Left ventricle myocardium superior (tissue), 1 donor: Measurements from ENCODE around the gene ESD. TPM values are rescaled to one million over a fixed set of nuclear protein-coding genes. Genes with fewer than 3 reads are reported as not detected.

Source experiments
- ATAC-seq: fragments of 200-7000 bp; cut with Tn5 transposase; one replicate; pipeline ENCODE4 v1.9.1; 2020; ENCODE audit warnings: mild to moderate bottlenecking, moderate library complexity
- DNase-seq: peaks from one replicate; pipeline ENCODE4 v3.0.0-alpha.2; 2020
- intact Hi-C: fragments of 100-400 bp; cut with micrococcal nuclease; formaldehyde crosslinking; loops from one replicate; pipeline ENCODE4 v1.11.0; 2022
- total RNA-seq: library from RNA; stranded (reverse); fragmentation: NEBNext Ultra II Directional; extraction: Animal tissue kit (Norgen Biotek cat#: 25700); gene quantifications from one replicate; pipeline ENCODE4 v1.2.1, GENCODE V29; 2021
- donor health status: DM: no; HTN: yes; CAD: no; lungs with severe emphysema.

Gene ESD
- total RNA-seq, 1 donor from 2014 or later: 102 TPM

- intact Hi-C loops: no loop called here
- no peak for DNase-seq
- no peak for ATAC-seq
Measured at GRCh38 chr13:46753137-46753536, 43.8 kb downstream of the ESD start.

DNA sequence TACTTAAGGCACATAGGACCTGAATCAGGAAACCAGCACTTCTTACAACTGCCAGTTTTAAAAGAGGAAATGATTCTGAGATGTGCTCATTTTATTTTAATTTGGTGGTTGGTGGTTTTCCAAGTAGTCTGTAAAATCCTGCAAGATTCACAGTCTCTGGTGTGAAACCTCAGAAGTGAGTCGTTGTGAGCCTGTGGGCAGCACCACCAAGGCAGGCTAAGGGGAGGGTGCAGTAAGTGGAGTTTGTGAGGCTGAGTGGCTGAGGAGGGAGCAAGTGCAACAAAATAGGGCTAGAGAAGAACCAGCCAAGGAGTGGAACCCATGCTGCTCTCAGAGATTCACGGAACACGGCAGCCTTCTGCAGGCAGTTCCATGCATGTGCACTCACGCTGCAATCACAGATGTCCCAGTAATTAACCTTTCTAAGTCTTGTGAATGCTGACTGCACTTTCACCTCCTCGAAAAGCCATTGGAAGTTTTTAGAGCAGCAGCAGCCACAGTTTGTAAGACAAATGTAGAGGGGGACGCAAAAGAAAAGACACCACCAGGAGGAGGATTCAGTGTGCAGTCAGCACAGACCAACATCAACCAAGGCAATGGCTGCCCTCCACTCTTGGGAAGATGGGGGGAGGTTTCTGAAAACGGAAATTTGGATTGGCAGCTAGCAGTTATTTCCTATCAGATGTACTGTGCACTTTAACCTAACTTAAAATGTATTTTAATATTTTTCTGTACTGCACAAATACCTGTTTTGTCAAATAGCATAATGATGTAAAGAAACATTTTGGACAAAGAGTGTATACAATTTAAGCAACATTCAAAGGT lies 44.9 kb downstream of the ESD start:
- intact Hi-C loops: no loop called here
- peak; percentile 32 for ATAC-seq
- DNase-seq: no peak

DNA sequence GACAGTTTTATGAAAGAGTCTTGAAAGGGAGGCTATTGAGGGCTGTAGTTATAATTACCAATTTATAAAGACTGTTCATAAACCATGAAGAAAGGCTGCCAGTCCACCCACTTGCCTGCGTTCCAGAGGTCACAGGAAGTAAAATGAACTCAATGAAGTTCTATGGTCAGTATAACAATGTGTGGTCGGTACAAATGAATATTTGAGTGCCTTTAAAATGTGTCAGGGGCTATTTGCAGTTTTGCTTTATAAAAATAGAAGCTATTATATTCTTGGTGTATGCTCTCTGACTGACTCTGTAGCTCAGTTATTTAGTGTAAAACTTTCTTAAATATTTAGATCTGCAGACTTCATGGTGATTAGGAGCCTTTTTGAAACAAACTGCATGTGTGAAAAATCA lies 47.0 kb downstream of the ESD start:
- no peak for ATAC-seq
- intact Hi-C loops: no loop called here
- DNase-seq: no peak

GRCh38 chr13:46748300-46748699 lies 48.7 kb downstream of the ESD start:
- intact Hi-C loops: no loop called here
- DNase-seq (no peak), ATAC-seq (no peak)

- no peak for ATAC-seq
- DNase-seq: no peak
- intact Hi-C loops: no loop called here
Measured at GRCh38 chr13:46747031-46747820, 49.7 kb downstream of the ESD start.

GRCh38 chr13:46745706-46746105 lies 51.3 kb downstream of the ESD start:
- intact Hi-C loops: no loop called here
- no peak for ATAC-seq

DNA sequence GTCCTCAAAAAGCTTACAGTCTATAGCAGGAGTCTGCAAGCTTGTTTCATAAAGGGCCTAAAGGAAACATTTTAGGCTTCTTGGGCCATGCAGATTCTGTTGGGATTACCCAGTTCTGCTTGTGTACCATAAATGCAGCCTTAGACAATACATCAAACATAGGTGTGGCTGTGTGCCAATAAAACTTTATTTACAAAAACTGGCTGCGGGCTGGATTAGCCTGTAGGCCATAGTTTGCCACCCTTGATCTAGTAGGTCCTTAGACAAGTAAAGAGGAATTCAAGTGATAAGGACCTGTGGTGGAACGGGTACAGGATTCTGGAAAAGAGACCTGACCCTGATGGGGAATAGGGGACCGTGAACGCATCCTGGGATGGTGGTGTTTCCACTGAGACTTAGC lies 51.9 kb downstream of the ESD start:
- intact Hi-C loops: no loop called here
- ATAC-seq (no peak), DNase-seq (no peak)

More at GRCh38 chr13:46745706-46746105, 51.3 kb downstream of the ESD start:
- DNase-seq: no peak

DNA sequence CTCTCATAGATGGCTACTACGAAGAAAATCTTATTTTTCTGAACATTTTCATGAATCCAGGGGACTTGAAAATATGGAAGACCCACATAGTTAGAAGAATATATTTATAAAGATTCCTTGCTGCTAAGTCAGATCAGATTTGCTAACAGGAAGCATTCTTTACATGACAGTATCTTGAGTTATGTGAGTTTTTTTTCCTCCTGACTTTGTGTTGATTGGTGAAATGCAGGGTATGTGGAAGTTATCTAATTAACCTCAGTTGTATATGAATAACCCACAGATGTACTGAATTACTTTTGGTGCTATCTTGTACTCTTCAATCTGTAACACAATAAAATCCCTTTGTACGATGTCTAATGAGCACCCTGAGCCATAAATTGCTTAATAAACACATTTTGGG lies 53.8 kb downstream of the ESD start:
- DNase-seq (no peak), ATAC-seq (no peak)
- intact Hi-C loops: no loop called here

DNA sequence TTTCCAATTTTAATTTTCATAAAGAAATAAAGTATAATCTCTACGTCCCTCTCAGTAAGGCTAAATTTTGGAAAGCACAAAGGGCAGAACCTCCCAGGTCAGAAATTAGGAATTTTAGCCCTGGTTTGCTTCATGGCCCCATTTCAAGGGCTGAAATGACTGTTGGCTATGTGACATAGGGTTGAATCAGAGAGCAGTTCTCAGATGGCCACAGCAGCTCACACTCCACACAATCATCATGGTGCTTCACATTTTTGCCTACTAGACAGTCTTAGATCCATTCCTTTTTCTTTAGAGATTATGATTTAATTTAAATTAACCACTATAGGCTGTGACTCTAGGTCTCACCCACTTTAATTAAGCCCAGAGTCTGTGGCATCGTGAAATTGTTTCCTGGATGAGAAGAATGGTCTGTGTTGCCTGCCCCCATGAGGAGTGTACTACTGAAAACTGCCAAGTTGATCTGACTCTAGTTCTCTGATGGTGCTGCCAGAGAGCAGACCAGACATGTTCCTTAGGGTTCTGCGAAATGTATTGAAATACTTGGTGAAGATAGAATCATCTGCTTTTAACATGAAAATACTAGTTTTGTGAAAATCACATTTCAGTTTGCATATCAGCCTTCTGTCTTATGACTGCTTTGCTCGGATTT lies 57.4 kb downstream of the ESD start:
- no peak for DNase-seq
- intact Hi-C loops: no loop called here
- ATAC-seq: no peak

DNA sequence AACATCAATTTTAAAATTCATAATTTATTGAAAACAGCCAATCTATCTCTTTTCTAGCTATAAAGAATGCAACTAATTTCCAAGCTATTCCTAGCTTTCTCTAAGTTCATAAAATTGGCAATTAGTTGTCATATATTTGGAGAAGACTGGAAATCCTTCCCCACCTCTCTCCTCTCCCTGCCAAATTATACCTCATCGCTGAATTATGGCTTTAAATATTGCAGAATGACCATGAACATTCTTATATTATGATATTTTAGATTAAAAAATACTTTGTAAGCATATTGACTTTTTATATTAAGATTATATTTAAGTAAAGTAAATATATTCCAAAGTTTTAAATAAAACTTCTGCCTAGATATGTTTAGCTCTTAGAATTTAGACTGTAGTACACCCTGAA lies 58.2 kb downstream of the ESD start:
- intact Hi-C loops: no loop called here
- no peak for DNase-seq
- no peak for ATAC-seq

DNA sequence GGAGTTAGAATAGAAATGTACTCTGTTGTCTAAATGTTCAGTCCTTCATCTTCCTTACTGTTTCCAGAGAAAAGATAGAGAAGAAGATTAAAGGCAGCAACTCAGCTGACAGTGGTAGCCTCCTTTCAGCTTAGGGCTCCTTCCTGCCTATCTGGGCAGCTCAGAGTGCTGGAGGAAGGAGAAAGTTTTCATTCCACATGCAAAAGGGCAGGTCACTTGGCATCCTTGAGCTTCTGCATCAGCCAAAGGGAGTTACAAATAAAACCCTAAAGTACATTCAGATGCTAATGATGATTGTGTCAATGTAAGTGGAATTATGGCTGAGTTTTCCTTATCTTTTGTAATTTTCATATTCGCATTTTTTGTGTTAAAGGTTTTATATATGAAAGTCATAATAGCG lies 58.9 kb downstream of the ESD start:
- intact Hi-C loops: no loop called here
- ATAC-seq (no peak), DNase-seq (no peak)

DNA sequence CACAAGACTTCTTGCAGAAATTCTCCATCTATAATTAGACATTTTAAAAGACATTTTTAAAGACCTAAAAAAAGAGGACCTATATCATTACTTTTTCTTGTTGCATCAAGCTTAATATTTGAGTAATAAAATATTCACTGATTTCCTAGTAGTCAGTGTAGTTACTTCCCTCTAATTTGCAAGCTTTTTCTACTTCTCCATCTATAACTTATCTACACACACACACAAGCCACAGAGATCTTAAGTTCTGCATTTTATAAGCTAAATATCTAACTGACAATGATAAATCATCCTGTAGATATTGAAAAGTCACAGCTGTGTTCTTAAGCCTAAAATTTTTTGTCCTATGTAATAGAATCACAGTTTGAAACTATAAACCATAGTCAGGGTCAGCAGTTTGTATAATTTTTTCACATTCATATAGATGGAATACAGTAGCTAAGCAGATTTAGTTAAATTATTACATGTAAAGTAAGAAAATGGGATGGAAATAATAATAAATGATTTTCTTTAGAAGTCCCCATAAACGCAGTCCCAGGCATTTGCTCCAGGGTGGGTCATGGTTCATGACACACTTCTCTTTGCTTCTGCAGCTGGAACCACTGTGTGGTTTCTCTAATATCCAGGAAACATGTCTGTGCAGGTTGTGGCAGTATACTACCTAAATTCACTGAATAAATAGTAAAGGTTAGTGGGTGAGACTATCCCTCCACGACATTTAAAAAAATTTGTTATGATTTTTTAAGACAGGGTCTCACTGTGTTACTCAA lies 60.2 kb downstream of the ESD start:
- ATAC-seq: no peak
- intact Hi-C loops: no loop called here
- no peak for DNase-seq

- intact Hi-C loops: no loop called here
- ATAC-seq (no peak), DNase-seq (no peak)
Measured at GRCh38 chr13:46735425-46735824, 61.5 kb downstream of the ESD start.

DNA sequence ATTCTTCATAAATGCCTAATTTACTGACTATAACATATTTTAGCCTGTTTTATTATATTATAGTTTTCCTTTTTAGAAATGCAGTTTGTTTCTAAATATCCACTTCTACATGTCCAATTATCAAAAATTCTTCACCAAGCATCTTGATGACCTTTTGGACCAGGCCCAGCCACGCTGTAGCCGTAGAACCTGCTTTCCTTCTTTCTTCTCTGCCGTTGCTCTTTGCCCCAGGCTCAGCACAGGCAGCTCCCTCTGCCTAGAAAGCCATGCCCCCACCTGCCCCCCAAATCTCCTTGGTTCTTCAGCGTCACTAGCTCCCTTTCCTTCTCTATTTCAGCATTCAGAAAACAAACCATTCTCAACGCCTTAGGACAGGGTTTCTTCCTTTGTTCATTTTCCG lies 65.4 kb downstream of the ESD start:
- DNase-seq: no peak
- no peak for ATAC-seq
- intact Hi-C loops: no loop called here

GRCh38 chr13:46728777-46729176 lies 68.2 kb downstream of the ESD start:
- intact Hi-C loops: no loop called here
- DNase-seq: no peak
- no peak for ATAC-seq

DNA sequence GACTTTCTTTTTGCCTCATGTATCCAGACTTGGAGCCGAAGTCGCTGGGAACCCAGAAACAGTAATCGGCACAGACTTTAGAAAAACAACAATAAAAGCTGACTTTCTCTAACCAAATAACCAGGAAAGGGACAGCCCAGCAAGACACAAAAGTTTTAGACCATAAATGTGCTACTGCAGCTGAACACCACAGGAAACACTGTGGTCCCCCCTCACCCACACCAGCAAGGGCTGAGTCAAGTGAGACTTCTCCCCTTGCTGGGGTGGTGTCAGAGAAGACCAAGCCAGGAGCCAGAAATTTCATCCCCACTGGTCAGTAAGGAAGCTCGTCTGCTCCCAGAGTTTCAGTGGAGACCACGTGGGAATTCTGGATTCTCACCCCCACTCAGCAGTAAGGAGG lies 70.6 kb downstream of the ESD start:
- intact Hi-C loops: no loop called here
- DNase-seq (no peak), ATAC-seq (no peak)
